HFF-Myc (cell line): ENCODE measurements around the gene FCGR2B.
"Not testable (repeated sequence)": the region's sequence is repeated elsewhere in the genome, so short reads cannot be mapped to it uniquely, and the experiment has no call there.

Experiments used
- DNase-seq: peaks from one replicate; pipeline ENCODE4 v3.0.0-alpha.2; 2011; ENCODE audit warnings: low read depth; ENCODE audit errors: extremely low read depth
- H3K4me3 ChIP-seq: replicated peaks from 2 replicates; pipeline ENCODE4 v1.5.1; 2011; ENCODE audit warnings: low read depth, mild to moderate bottlenecking, control low read depth, low read length
- CTCF ChIP-seq: IDR thresholded peaks from 2 replicates; pipeline ENCODE4 v1.5.1; 2012; ENCODE audit warnings: mild to moderate bottlenecking, low read depth, low read length, control low read depth; ENCODE audit errors: missing control alignments

The FCGR2B gene

GRCh38 chr1:161722406-161722805, 59.5 kb downstream of the FCGR2B start:
- no peak for DNase-seq

GRCh38 chr1:161723459-161724141, 60.7 kb downstream of the FCGR2B start:
- DNase-seq: no peak
- TF ChIP-seq CTCF: no peak
- H3K4me3 ChIP-seq: no peak overlapping the region

More at GRCh38 chr1:161722406-161722805, 59.5 kb downstream of the FCGR2B start:
- TF ChIP-seq CTCF: no peak
- no peak overlapping the region for H3K4me3 ChIP-seq

GRCh38 chr1:161725258-161725907, 62.4 kb downstream of the FCGR2B start:
- DNase-seq: not testable (repeated sequence)
- peak overlapping the region; percentile 76 for H3K4me3 ChIP-seq

- H3K4me3 ChIP-seq: peak overlapping the region; percentile 76
- no peak for DNase-seq
These were observed 63.0 kb downstream of the FCGR2B start for GRCh38 chr1:161725908-161726472.

GRCh38 chr1:161726473-161727255, 63.7 kb downstream of the FCGR2B start:
- no peak for DNase-seq
- H3K4me3 ChIP-seq: peak overlapping the region; percentile 76
- no peak for TF ChIP-seq CTCF

More at GRCh38 chr1:161725908-161726472, 63.0 kb downstream of the FCGR2B start:
- TF ChIP-seq CTCF: peak; percentile 35

- H3K4me3 ChIP-seq: peak overlapping the region; percentile 76
- DNase-seq: no peak
- no peak for TF ChIP-seq CTCF
These were observed 64.4 kb downstream of the FCGR2B start for GRCh38 chr1:161727256-161727924.
